Endothelial cell of umbilical vein (primary cell): ENCODE data around the gene SYNE1. TPM values are rescaled to one million over a fixed set of nuclear protein-coding genes. Genes with fewer than 3 reads are reported as not detected.

Experiments used
- BruUV-seq: library from RNA; stranded (reverse); fragments of 400-500 nt; replicated peaks from 2 replicates; lab custom pipeline; 2021; lab: Mats Ljungman, UMichigan
- CTCF ChIA-PET: fragments of 300-600, 350-600 bp; sonication (Branson Sonifier 250); formaldehyde crosslinking; loops from one replicate; lab custom pipeline; 2021; ENCODE audit warnings: antibody characterized with exemption, inconsistent platforms; lab: Charles Lee
- POLR2A ChIA-PET: fragments of 300-600, 350-600 bp; sonication (Branson Sonifier 250); formaldehyde crosslinking; loops from one replicate; lab custom pipeline; 2021; ENCODE audit warnings: antibody characterized with exemption, inconsistent platforms; lab: Charles Lee
- DNase-seq: peaks from one replicate; pipeline ENCODE4 v3.0.0-alpha.2; 2011; ENCODE audit warnings: low read depth, low spot score
- FAIRE-seq: peaks from 2 replicates; lab custom pipeline; 2011; peaks lifted over from hg19 to GRCh38; lab: Jason Lieb, UNC
- H2AFZ ChIP-seq: 2 replicates; pipeline ENCODE4 v1.6.0; 2012; ENCODE audit warnings: low read depth, low read length, control low read depth, inconsistent platforms
- H3K27ac ChIP-seq: 2 replicates; pipeline ENCODE4 v1.5.1; 2011; ENCODE audit warnings: low read depth, mild to moderate bottlenecking, control low read depth, low read length, moderate library complexity; ENCODE audit not compliant: insufficient read depth
- H3K27me3 ChIP-seq, 2 experiments: 2 replicates each; pipeline versions ENCODE4 v1.6.0 to v1.6.1; 2011; ENCODE audit warnings: low read length in 2 of 2, mixed read lengths in 1 of 2; ENCODE audit not compliant: control insufficient read depth in 2 of 2, insufficient read depth in 2 of 2
- H3K36me3 ChIP-seq, 2 experiments: 2 replicates in 1 of 2; 3 replicates in 1 of 2; pipeline ENCODE4 v1.5.1; 2011; ENCODE audit warnings: low read length in 2 of 2, mild to moderate bottlenecking in 1 of 2, moderate library complexity in 1 of 2; ENCODE audit not compliant: control insufficient read depth in 2 of 2, insufficient read depth in 2 of 2; ENCODE audit errors: extremely low read depth in 1 of 2
- H3K4me1 ChIP-seq: 3 replicates; pipeline ENCODE4 v1.5.1; 2011; ENCODE audit warnings: mild to moderate bottlenecking, low read length; ENCODE audit not compliant: control insufficient read depth, insufficient read depth; ENCODE audit errors: extremely low read depth
- H3K4me2 ChIP-seq: 2 replicates; pipeline ENCODE4 v1.6.1; 2011; ENCODE audit warnings: low read length, control low read depth, mixed read lengths; ENCODE audit not compliant: insufficient read depth
- H3K4me3 ChIP-seq, 3 experiments: fragments of 200-600 bp in 1 of 3; sonication (generic), shearing (Covaris generic) in 1 of 3; replicated peaks in 1 of 3; 2 replicates each; pipeline ENCODE4 v1.5.1; 2011 to 2016; ENCODE audit warnings: control low read depth in 3 of 3, low read length in 3 of 3, mild to moderate bottlenecking in 2 of 3, inconsistent platforms in 1 of 3, low read depth in 1 of 3, moderate library complexity in 1 of 3; ENCODE audit not compliant: insufficient read depth in 1 of 3
- H3K79me2 ChIP-seq: 2 replicates; pipeline ENCODE4 v1.6.0; 2012; ENCODE audit warnings: low read length, inconsistent platforms; ENCODE audit not compliant: control insufficient read depth, insufficient read depth
- H3K9ac ChIP-seq: replicated peaks from 2 replicates; pipeline ENCODE3; 2011; ENCODE audit warnings: low read length, control low read depth; ENCODE audit not compliant: insufficient read depth; ENCODE audit errors: extremely low read depth
- H3K9me1 ChIP-seq: replicated peaks from 3 replicates; pipeline ENCODE4 v1.6.0; 2011; ENCODE audit warnings: mild to moderate bottlenecking, low read length; ENCODE audit not compliant: control insufficient read depth, insufficient read depth; ENCODE audit errors: extremely low read depth
- H3K9me3 ChIP-seq: replicated peaks from 2 replicates; pipeline ENCODE4 v1.5.1; 2012; ENCODE audit warnings: low read length, inconsistent platforms; ENCODE audit not compliant: control insufficient read depth, insufficient read depth
- H4K20me1 ChIP-seq: replicated peaks from 2 replicates; pipeline ENCODE3; 2011; ENCODE audit warnings: mild to moderate bottlenecking, low read length; ENCODE audit not compliant: control insufficient read depth, insufficient read depth; ENCODE audit errors: extremely low read depth
- CTCF ChIP-seq, 2 donors: IDR thresholded peaks; 1 replicate in 1 of 2; 2 replicates in 1 of 2; pipeline ENCODE4 v1.5.1; 2011; ENCODE audit warnings: low read length in 2 of 2, mild to moderate bottlenecking in 2 of 2, moderate library complexity in 2 of 2, control low read depth in 1 of 2, inconsistent platforms in 1 of 2, low read depth in 1 of 2; ENCODE audit not compliant: insufficient read depth in 1 of 2; ENCODE audit errors: extremely low read depth in 1 of 2
- EZH2 ChIP-seq: IDR thresholded peaks from 2 replicates; pipeline ENCODE4 v1.6.1; 2012; ENCODE audit warnings: borderline replicate concordance, low read depth, mild to moderate bottlenecking, moderate library complexity, low read length, inconsistent platforms; ENCODE audit not compliant: severe bottlenecking
- FOS ChIP-seq: IDR thresholded peaks from 2 replicates; pipeline ENCODE4 v1.6.1; 2011; ENCODE audit warnings: mild to moderate bottlenecking, low read length, moderate library complexity, borderline replicate concordance; ENCODE audit not compliant: insufficient read depth
- GATA2 ChIP-seq: IDR thresholded peaks from 2 replicates; pipeline ENCODE4 v1.7.0; 2011; ENCODE audit warnings: low read depth, mild to moderate bottlenecking, moderate library complexity, mixed read lengths, low read length; ENCODE audit not compliant: insufficient read length, insufficient read depth
- JUN ChIP-seq: IDR thresholded peaks from 2 replicates; pipeline ENCODE4 v1.6.1; 2011; ENCODE audit warnings: borderline replicate concordance, low read depth; ENCODE audit not compliant: insufficient read length, insufficient read depth
- MAX ChIP-seq: IDR thresholded peaks from 2 replicates; pipeline ENCODE4 v1.6.1; 2011; ENCODE audit not compliant: insufficient read depth, insufficient read length
- MYC ChIP-seq: IDR thresholded peaks from one replicate; pipeline ENCODE4 v1.6.1; 2011; ENCODE audit warnings: mild to moderate bottlenecking, low read depth, low read length
- POLR2A ChIP-seq: IDR thresholded peaks from 2 replicates; pipeline ENCODE4 v1.6.1; 2012; ENCODE audit warnings: low read depth, mild to moderate bottlenecking, control low read depth, low read length
- POLR2AphosphoS5 ChIP-seq: IDR thresholded peaks from 2 replicates; pipeline ENCODE4 v1.6.1; 2012; ENCODE audit warnings: low read depth, mild to moderate bottlenecking, control low read depth, low read length, moderate library complexity; ENCODE audit not compliant: insufficient read depth
- dilution Hi-C: fragments of 300-500 bp; cut with MboI; formaldehyde crosslinking; loops from one replicate; pipeline ENCODE4 v1.15.0; 2019; ENCODE audit warnings: low sequenced_read_pairs; ENCODE audit not compliant: extremely low pct_ligation_motif_present
- intact Hi-C: fragments of 100-400 bp; cut with micrococcal nuclease; formaldehyde crosslinking; loops from one replicate; pipeline ENCODE4 v1.10.0; 2022
- polyA plus RNA-seq, 4 experiments: library from polyadenylated mRNA; depleted of rRNA in 3 of 4; stranded (reverse) in 3 of 4; unstranded in 1 of 4; fragments of >200 nt; gene quantifications; 2 replicates each; pipeline versions ENCODE4 v1.2.1 to v1.2.3, GENCODE V29; 2011 to 2012; ENCODE audit warnings: missing spikeins in 1 of 4
- total RNA-seq: library from RNA; stranded (reverse); gene quantifications from 2 replicates; pipeline ENCODE4 v1.2.3, GENCODE V29; 2021

The SYNE1 gene
- total and polyA plus RNA-seq, 2 donors (not counting 3 experiments of a cell fraction or from before 2014, with no cell fraction given): 26.5 to 52.3 TPM

- intact Hi-C loops: no loop called here
- dilution Hi-C loops: no loop called here
- no TSS peak for BruUV-seq
- Histone ChIP-seq H3K4me1 (no peaks in the 10 kb centered on the region), H3K4me3 (no peak overlapping the region), H4K20me1 (no peaks in the 10 kb centered on the region), H2AFZ (no peak overlapping the region), H3K4me2 (no peak overlapping the region), H3K27me3 (no peaks in the 10 kb centered on the region), H3K79me2 (no peaks in the 10 kb centered on the region), H3K9me1 (peaks cover 3% of the 10 kb centered on the region), H3K9ac (no peak overlapping the region), H3K27ac (no peak overlapping the region), H3K36me3 (peaks cover 0 to 13% of the 10 kb centered on the region in 2 experiments), H3K9me3 (no peaks in the 10 kb centered on the region)
- DNase-seq: no peak
- POLR2A ChIA-PET: no interaction called here
- no peak for TF ChIP-seq POLR2AphosphoS5
- no peak for TF ChIP-seq CTCF (IDR thresholded peaks at IDR 0.05; ENCODE audit: extremely low read depth in 1 of 2, insufficient read depth in 1 of 2, low read depth in 1 of 2, low read length in 2 of 2)
- no peak for TF ChIP-seq MAX
- TF ChIP-seq EZH2: no peak
- TF ChIP-seq POLR2A: no peak
- TF ChIP-seq JUN: no peak
- no peak for TF ChIP-seq MYC
- no peak for TF ChIP-seq FOS
- no peak for TF ChIP-seq GATA2
- CTCF ChIA-PET: interaction anchor here (1.5 to 2.8 kb wide), 3 partner anchors 22 to 61 kb away, joined by 3 to 24 read pairs (median 10); no protein-coding TSS in a partner anchor
- FAIRE-seq: no peak
Observed at GRCh38 chr6:152295346-152295745, 341.8 kb downstream of the SYNE1 start.
